ENCODE results near the gene UNC5C. TPM values are rescaled to one million over a fixed set of nuclear protein-coding genes. Genes with fewer than 3 reads are reported as not detected.

Gene UNC5C
- total RNA-seq, 1 donor from 2014 or later = 0.97 TPM

GRCh38 chr4:95422436-95422835 is 126.3 kb downstream of the UNC5C start:
- H3K36me3 Mint-ChIP-seq (ENCODE audit: low read depth, unreplicated experiment) = no peaks in the 10 kb centered on the region
- H3K4me3 Mint-ChIP-seq (ENCODE audit: unreplicated experiment) = no peak overlapping the region
- no peak for DNase-seq (ENCODE audit: low spot score)

DNA sequence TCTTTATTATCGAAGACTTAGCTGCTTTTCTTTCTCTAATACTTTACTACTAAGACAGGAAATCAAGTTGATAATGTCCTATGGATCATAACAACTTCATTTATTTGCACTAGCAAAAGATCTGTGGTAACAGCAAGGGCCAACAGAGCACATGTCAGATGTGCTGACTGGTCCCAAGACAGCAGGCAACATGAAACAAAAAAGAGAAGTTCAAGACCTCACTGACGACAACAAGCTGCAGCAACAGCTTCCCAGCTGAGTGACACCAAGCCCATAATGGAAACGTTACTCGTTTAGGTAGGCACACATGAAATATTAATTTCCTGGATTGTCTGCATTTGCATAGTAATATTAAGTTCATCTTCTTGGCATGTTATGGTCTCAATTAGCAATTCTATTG is 126.9 kb downstream of the UNC5C start:
- Mint-ChIP-seq H3K9me3 (ENCODE audit: unreplicated experiment) (no peaks in the 10 kb centered on the region), H3K4me1 (ENCODE audit: unreplicated experiment) (no peaks in the 10 kb centered on the region), H3K27me3 (ENCODE audit: unreplicated experiment) (no peaks in the 10 kb centered on the region), H3K27ac (ENCODE audit: unreplicated experiment) (no peak overlapping the region), H3K36me3 (ENCODE audit: low read depth, unreplicated experiment) (no peaks in the 10 kb centered on the region), H3K4me3 (ENCODE audit: unreplicated experiment) (no peak overlapping the region)
- TF ChIP-seq, protein P1, sequence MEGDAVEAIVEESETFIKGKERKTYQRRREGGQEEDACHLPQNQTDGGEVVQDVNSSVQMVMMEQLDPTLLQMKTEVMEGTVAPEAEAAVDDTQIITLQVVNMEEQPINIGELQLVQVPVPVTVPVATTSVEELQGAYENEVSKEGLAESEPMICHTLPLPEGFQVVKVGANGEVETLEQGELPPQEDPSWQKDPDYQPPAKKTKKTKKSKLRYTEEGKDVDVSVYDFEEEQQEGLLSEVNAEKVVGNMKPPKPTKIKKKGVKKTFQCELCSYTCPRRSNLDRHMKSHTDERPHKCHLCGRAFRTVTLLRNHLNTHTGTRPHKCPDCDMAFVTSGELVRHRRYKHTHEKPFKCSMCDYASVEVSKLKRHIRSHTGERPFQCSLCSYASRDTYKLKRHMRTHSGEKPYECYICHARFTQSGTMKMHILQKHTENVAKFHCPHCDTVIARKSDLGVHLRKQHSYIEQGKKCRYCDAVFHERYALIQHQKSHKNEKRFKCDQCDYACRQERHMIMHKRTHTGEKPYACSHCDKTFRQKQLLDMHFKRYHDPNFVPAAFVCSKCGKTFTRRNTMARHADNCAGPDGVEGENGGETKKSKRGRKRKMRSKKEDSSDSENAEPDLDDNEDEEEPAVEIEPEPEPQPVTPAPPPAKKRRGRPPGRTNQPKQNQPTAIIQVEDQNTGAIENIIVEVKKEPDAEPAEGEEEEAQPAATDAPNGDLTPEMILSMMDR (IDR thresholded peaks at IDR 0.05; ENCODE audit: unreplicated experiment) = no peak
- DNase-seq (ENCODE audit: low spot score) = no peak

More at GRCh38 chr4:95422436-95422835, 126.3 kb downstream of the UNC5C start:
- Mint-ChIP-seq H3K27ac (ENCODE audit: unreplicated experiment) (no peak overlapping the region), H3K9me3 (ENCODE audit: unreplicated experiment) (no peaks in the 10 kb centered on the region), H3K27me3 (ENCODE audit: unreplicated experiment) (no peaks in the 10 kb centered on the region), H3K4me1 (ENCODE audit: unreplicated experiment) (no peaks in the 10 kb centered on the region)
- TF ChIP-seq, protein P1 (IDR thresholded peaks at IDR 0.05; ENCODE audit: unreplicated experiment) = no peak

GRCh38 chr4:95417531-95417930 is 131.2 kb downstream of the UNC5C start:
- peaks cover 1% of the 10 kb centered on the region for H3K27me3 Mint-ChIP-seq (ENCODE audit: unreplicated experiment)
- no peak overlapping the region for H3K27ac Mint-ChIP-seq (ENCODE audit: unreplicated experiment)
- H3K4me3 Mint-ChIP-seq (ENCODE audit: unreplicated experiment) = no peak overlapping the region
- no peaks in the 10 kb centered on the region for H3K36me3 Mint-ChIP-seq (ENCODE audit: low read depth, unreplicated experiment)
- no peaks in the 10 kb centered on the region for H3K4me1 Mint-ChIP-seq (ENCODE audit: unreplicated experiment)
- TF ChIP-seq, protein P1 (IDR thresholded peaks at IDR 0.05; ENCODE audit: unreplicated experiment) = no peak
- no peaks in the 10 kb centered on the region for H3K9me3 Mint-ChIP-seq (ENCODE audit: unreplicated experiment)
- DNase-seq (ENCODE audit: low spot score) = no peak

DNA sequence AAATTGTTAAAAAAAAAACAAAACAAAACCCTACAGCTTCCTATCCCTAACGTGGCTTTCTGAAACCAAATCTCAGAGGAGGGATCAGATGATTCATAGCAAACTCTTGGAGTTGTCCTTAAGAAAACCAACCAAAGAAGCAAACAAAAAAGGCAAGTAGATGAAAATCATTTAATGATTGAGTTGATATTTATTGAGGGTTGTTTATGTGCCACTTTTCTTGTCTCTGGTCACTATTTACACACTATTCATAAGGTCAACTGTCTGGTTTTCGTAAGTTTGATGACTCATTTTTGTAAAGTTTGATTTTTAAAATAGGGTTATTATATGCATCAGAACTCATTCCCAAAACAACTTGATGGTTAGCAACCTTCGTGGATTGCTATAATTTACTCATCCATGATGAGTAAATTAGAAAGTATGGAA is 133.4 kb downstream of the UNC5C start:
- H3K27me3 Mint-ChIP-seq (ENCODE audit: unreplicated experiment) = peaks cover 1% of the 10 kb centered on the region
- no peaks in the 10 kb centered on the region for H3K36me3 Mint-ChIP-seq (ENCODE audit: low read depth, unreplicated experiment)
- no peaks in the 10 kb centered on the region for H3K9me3 Mint-ChIP-seq (ENCODE audit: unreplicated experiment)
- no peaks in the 10 kb centered on the region for H3K4me1 Mint-ChIP-seq (ENCODE audit: unreplicated experiment)
- no peak overlapping the region for H3K27ac Mint-ChIP-seq (ENCODE audit: unreplicated experiment)
- DNase-seq (ENCODE audit: low spot score) = no peak
- no peak overlapping the region for H3K4me3 Mint-ChIP-seq (ENCODE audit: unreplicated experiment)
- TF ChIP-seq, protein P1 (IDR thresholded peaks at IDR 0.05; ENCODE audit: unreplicated experiment) = no peak

DNA sequence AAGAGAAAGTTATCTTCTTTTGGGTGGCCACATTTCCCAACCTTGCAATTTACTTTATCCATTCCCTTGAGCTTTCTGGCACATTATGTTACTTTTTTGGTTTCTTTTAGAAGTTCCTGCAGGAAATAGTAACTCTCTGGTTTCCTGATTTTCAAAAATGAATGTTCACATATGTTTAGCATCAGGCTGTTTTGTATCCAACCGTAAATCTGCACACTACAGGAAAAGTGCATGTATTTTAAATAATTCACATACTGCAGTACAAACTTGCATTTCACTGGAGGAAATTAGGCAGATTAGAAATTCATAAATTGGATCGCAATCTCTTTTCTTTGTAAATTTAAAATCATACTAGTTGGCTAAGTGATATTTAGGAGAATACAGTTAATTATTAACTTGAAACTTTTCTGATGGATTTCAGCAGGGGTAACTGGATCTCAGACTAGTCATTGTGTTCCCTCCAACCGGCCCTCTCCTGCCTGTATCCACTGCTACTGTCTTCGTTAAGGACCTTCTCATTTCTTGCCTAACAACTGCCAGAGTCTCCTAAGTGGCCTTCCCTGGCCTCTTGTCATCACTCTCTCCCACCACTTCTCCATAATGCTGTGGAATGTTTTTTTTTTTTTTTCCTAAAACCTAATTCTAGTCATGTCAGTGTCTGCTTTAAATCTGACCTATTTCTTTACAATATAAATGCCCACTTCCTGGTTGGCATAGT is 137.2 kb downstream of the UNC5C start:
- no peaks in the 10 kb centered on the region for H3K4me1 Mint-ChIP-seq (ENCODE audit: unreplicated experiment)
- DNase-seq (ENCODE audit: low spot score) = no peak
- no peak overlapping the region for H3K27ac Mint-ChIP-seq (ENCODE audit: unreplicated experiment)
- H3K9me3 Mint-ChIP-seq (ENCODE audit: unreplicated experiment) = no peaks in the 10 kb centered on the region
- peaks cover 1% of the 10 kb centered on the region for H3K27me3 Mint-ChIP-seq (ENCODE audit: unreplicated experiment)
- H3K4me3 Mint-ChIP-seq (ENCODE audit: unreplicated experiment) = no peak overlapping the region
- no peaks in the 10 kb centered on the region for H3K36me3 Mint-ChIP-seq (ENCODE audit: low read depth, unreplicated experiment)
- TF ChIP-seq, protein P1 (IDR thresholded peaks at IDR 0.05; ENCODE audit: unreplicated experiment) = no peak
